WTC11 (cell line): ENCODE data around the gene VARS2.

ENCODE experiments used
- ATF6 ChIP-seq: sonication (generic); formaldehyde crosslinking; IDR thresholded peaks from 2 replicates; pipeline ENCODE4 v1.8.1; 2023; ENCODE audit warnings: mild to moderate bottlenecking, missing genetic modification reagents
- CDX4 ChIP-seq: fragments of 250-450 bp; sonication (Bioruptor Pico); IDR thresholded peaks from 2 replicates; pipeline ENCODE4 v1.9.0; 2021; ENCODE audit warnings: moderate library complexity, mild to moderate bottlenecking, inconsistent platforms, borderline replicate concordance
- CREB1 ChIP-seq: sonication (generic); formaldehyde crosslinking; IDR thresholded peaks from 2 replicates; pipeline ENCODE4 v1.8.0; 2023; ENCODE audit warnings: mild to moderate bottlenecking, missing genetic modification reagents
- CTCF ChIP-seq: fragments of 200-600 bp; IDR thresholded peaks from 2 replicates; pipeline ENCODE4 v1.8.0; 2022; ENCODE audit warnings: antibody characterized with exemption
- JUN ChIP-seq: sonication (generic); formaldehyde crosslinking; IDR thresholded peaks from 2 replicates; pipeline ENCODE4 v1.8.0; 2023; ENCODE audit warnings: mild to moderate bottlenecking, missing genetic modification reagents
- MAX ChIP-seq: sonication (generic); formaldehyde crosslinking; IDR thresholded peaks from 2 replicates; pipeline ENCODE4 v1.8.0; 2022; ENCODE audit warnings: mild to moderate bottlenecking, missing genetic modification reagents
- NFE2L1 ChIP-seq: sonication (generic); formaldehyde crosslinking; IDR thresholded peaks from 2 replicates; pipeline ENCODE4 v1.8.1; 2023; ENCODE audit warnings: missing genetic modification reagents
- NR1H2 ChIP-seq: sonication (generic); formaldehyde crosslinking; IDR thresholded peaks from 2 replicates; pipeline ENCODE4 v1.9.0; 2021; ENCODE audit warnings: mild to moderate bottlenecking, moderate library complexity, missing genetic modification reagents
- NR3C1 ChIP-seq: sonication (generic); formaldehyde crosslinking; conservative IDR thresholded peaks from 2 replicates; pipeline ENCODE4 v1.8.1; 2023; ENCODE audit warnings: low read depth, mild to moderate bottlenecking, missing genetic modification reagents
- SMAD3 ChIP-seq: sonication (generic); formaldehyde crosslinking; IDR thresholded peaks from 2 replicates; pipeline ENCODE4 v1.8.0; 2022; ENCODE audit warnings: missing genetic modification reagents, mild to moderate bottlenecking, borderline replicate concordance
- STAT6 ChIP-seq: sonication (generic); formaldehyde crosslinking; conservative IDR thresholded peaks from 2 replicates; pipeline ENCODE4 v1.8.1; 2023; ENCODE audit warnings: mild to moderate bottlenecking, low read depth, missing genetic modification reagents, moderate library complexity
- ZNF138 ChIP-seq: sonication (generic); formaldehyde crosslinking; conservative IDR thresholded peaks from 2 replicates; pipeline ENCODE4 v1.8.1; 2022; ENCODE audit warnings: mild to moderate bottlenecking, moderate library complexity, missing genetic modification reagents
- ZNF232 ChIP-seq: sonication (generic); formaldehyde crosslinking; IDR thresholded peaks from 2 replicates; pipeline ENCODE4 v1.8.0; 2022; ENCODE audit warnings: mild to moderate bottlenecking, missing genetic modification reagents
- ZNF512 ChIP-seq: sonication (generic); formaldehyde crosslinking; IDR thresholded peaks from 2 replicates; pipeline ENCODE4 v1.8.1; 2022; ENCODE audit warnings: missing genetic modification reagents, borderline replicate concordance

- TF ChIP-seq CTCF: no peak
- TF ChIP-seq ZNF138 (CRISPR knock-in tag): no peak
- TF ChIP-seq ZNF232 (CRISPR knock-in tag): no peak
- no peak for TF ChIP-seq STAT6 (CRISPR knock-in tag)
- TF ChIP-seq ATF6 (CRISPR knock-in tag): no peak
- TF ChIP-seq SMAD3 (CRISPR knock-in tag): no peak
- TF ChIP-seq JUN (CRISPR knock-in tag): no peak
- TF ChIP-seq CREB1 (CRISPR knock-in tag): no peak
- no peak for TF ChIP-seq CDX4 (CRISPR knock-in tag)
- TF ChIP-seq NR3C1 (CRISPR knock-in tag): no peak
- TF ChIP-seq NR1H2 (CRISPR knock-in tag): no peak
- TF ChIP-seq NFE2L1 (CRISPR knock-in tag): no peak
- TF ChIP-seq ZNF512 (CRISPR knock-in tag): no peak
- TF ChIP-seq MAX (CRISPR knock-in tag): no peak
Observed at GRCh38 chr6:30903236-30903635, 10.8 kb upstream of the VARS2 start.
